ENCODE measurements around the gene SLC25A30. TPM values are rescaled to one million over a fixed set of nuclear protein-coding genes. Genes with fewer than 3 reads are reported as not detected.
"Not testable (repeated sequence)": the region's sequence is repeated elsewhere in the genome, so short reads cannot be mapped to it uniquely, and the experiment has no call there.

Gene SLC25A30
- total RNA-seq, 2 donors from 2014 or later: 32.6 to 38.4 TPM

DNA sequence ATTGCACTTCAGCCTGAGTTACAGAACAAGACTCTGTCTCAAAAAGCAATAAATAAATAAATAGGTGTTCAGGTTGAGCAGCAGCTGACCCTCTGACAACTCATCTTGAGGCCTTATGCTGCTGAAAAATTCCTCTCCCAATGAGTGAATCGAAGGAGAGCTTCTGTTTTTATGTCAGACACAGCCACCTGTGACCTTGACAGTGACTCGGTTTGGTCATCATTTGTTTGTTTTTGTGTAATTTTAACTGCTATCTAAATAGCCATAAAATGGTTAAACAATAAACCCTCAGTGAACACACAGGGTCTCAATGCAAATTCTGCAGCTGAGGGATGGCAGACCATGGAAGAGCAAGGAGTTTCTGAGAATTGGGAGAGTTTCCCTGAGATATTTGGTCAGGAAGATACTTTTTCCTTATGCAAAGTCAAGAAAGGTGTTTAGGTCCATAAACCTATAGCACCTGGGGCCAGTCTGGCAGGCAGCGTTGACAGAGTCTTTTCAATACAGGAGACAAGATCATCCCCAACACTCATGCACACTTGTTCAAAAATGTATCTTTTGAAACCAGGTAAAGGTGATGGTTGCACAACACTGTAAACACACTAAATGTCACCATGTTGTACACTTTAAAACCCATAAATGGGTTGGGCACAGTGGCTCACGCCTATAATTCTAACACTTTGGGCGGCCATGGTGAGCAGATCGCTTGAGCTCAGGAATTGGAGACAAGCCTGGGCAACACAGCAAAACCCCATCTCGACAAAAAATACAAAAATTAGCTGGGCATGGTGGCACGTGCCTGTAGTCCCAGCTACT is 16.6 kb upstream of the SLC25A30 start:
- no peak for TF ChIP-seq CTCF (IDR thresholded peaks at IDR 0.05)
- no peaks in the 10 kb centered on the region for H3K36me3 ChIP-seq
- H3K4me1 ChIP-seq: peaks cover 0 to 3% of the 10 kb centered on the region in 2 donors
- no peaks in the 10 kb centered on the region for H3K27me3 ChIP-seq
- H3K9me3 ChIP-seq: no peaks in the 10 kb centered on the region
- no peak overlapping the region for H3K27ac ChIP-seq
- H3K4me3 ChIP-seq: no peak overlapping the region
- DNase-seq (ENCODE audit: low spot score): no peak

DNA sequence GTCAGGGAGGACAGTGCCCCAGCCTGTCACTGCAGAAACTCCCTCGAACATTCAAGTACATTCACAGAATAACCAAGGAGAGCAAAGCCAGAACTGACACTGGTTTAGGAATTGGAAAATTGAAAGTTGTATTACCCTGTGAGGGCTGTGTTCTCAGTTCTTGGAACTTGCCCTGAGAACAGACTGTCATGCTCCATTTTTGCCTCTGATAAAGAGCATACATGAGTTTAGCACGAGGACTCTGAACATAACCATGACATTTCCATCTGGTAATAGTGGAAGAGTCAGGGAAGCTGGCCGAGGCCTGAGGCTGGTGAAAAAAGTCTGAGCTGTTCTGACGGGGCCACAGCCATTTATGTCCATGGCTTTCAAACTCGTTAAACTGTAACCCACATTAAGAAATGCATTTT is 15.2 kb upstream of the SLC25A30 start:
- H3K9me3 ChIP-seq: no peaks in the 10 kb centered on the region
- no peak for DNase-seq (ENCODE audit: low spot score)
- H3K27me3 ChIP-seq: no peaks in the 10 kb centered on the region
- H3K4me1 ChIP-seq: no peaks in the 10 kb centered on the region
- no peak overlapping the region for H3K4me3 ChIP-seq
- no peaks in the 10 kb centered on the region for H3K36me3 ChIP-seq
- peak overlapping the region; percentile 69 to 78 for H3K27ac ChIP-seq
- no peak for TF ChIP-seq CTCF (IDR thresholded peaks at IDR 0.05)

DNA sequence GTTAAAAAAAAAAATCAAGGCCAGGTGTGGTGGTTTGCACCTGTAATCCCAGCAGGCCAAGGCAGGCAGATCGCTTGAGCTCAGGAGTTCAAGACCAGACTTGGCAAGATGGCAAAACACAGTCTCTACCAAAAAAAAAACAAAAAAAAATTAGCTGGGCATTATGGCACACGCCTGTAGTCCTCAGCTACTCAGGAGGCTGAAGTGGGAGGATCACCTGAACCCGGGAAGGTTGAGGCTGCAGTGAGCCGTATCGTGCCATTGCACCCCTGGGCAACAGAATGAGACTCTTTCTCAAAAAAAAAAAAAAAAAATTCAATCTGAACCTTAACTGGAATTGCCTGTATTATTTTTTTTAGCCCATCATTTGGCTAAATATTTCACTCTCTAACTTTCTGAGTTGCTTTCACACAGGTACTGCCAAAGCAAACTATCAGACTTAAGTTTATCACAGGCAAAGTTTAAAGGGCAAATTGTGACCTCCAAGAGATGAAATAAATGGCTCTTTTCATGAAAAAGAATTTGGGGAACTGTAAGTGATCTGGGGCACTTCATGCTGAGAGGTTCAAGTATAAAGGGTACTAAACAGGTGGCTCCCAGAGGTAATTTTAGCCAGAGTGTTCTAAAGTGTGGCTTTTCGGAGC is 14.7 kb upstream of the SLC25A30 start:
- H3K27me3 ChIP-seq: no peaks in the 10 kb centered on the region
- no peaks in the 10 kb centered on the region for H3K36me3 ChIP-seq
- H3K4me3 ChIP-seq: no peak overlapping the region
- no peak for TF ChIP-seq CTCF (IDR thresholded peaks at IDR 0.05)
- peak overlapping the region; percentile 69 to 78 for H3K27ac ChIP-seq
- no peak for DNase-seq (ENCODE audit: low spot score)
- H3K4me1 ChIP-seq: no peaks in the 10 kb centered on the region
- no peaks in the 10 kb centered on the region for H3K9me3 ChIP-seq

DNA sequence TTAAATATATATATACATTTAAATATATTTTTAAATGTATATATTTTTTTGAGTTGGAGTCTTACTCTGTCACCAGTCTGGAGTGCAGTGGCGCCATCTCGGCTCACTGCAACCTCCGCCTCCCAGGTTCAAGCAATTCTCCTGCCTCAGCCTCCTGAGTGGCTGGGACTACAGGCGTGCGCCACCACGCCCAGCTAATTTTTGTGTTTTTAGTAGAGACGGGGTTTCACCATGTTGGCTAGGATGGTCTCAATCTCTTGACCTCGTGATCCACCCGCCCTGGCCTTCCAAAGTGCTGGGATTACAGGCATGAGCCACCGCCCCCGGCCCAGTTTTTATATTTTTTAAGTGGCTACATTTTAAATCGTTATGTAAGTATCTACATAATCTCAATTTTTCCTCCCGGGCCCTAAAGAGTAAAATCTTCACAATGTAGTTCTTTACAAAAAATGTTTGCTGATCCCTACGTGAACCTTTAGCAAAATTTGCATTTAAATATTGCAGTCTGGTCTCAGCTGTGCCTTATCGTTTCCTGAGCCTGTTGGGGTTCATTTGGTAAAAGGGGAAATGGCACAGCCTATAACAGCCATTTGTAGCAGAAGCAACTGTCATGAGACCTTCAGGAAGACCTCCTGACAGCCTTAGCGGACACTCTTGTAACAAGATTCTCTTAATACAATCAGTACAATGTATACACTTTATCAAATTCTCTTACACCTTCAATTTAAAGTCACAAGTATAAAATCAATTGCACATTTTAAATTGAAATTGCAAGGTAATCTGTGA is 8.1 kb upstream of the SLC25A30 start:
- not testable (repeated sequence) for H3K4me3 ChIP-seq; H3K27me3 ChIP-seq; H3K4me1 ChIP-seq; H3K36me3 ChIP-seq; DNase-seq (ENCODE audit: low spot score); H3K27ac ChIP-seq; H3K9me3 ChIP-seq

GRCh38 chr13:45422731-45423292 is 4.6 kb upstream of the SLC25A30 start:
- Histone ChIP-seq H3K4me1 (no peaks in the 10 kb centered on the region), H3K9me3 (no peaks in the 10 kb centered on the region), H3K27me3 (no peaks in the 10 kb centered on the region), H3K27ac (no peak overlapping the region), H3K36me3 (no peaks in the 10 kb centered on the region), H3K4me3 (no peak overlapping the region)
- no peak for TF ChIP-seq CTCF (IDR thresholded peaks at IDR 0.05)
- DNase-seq (ENCODE audit: low spot score): no peak

DNA sequence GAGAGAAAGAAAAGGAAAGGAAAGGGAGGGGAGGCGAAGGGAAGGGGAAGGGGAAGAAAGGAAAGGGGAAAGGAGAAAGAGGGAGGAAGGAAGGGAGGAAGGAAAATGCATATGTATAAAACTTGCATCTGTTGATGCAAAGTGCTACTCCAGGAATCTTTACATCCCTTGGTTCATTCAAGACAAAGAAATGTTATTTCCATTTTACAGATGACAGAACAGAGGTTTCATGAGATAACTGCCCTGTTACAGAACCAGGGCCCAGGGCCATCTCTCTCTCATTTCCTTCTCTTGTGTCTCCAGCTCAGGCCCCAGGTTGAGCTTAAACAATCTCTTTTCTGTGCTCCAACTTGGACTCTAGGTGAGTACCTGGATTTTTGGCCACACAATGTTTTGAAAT is 1.8 kb upstream of the SLC25A30 start:
- no peak for DNase-seq (ENCODE audit: low spot score)
- no peak overlapping the region for H3K4me3 ChIP-seq
- H3K36me3 ChIP-seq: no peaks in the 10 kb centered on the region
- H3K4me1 ChIP-seq: peaks cover 0 to 16% of the 10 kb centered on the region in 2 donors
- no peak overlapping the region for H3K27ac ChIP-seq
- H3K27me3 ChIP-seq: no peaks in the 10 kb centered on the region
- no peaks in the 10 kb centered on the region for H3K9me3 ChIP-seq
- TF ChIP-seq CTCF (IDR thresholded peaks at IDR 0.05): no peak

DNA sequence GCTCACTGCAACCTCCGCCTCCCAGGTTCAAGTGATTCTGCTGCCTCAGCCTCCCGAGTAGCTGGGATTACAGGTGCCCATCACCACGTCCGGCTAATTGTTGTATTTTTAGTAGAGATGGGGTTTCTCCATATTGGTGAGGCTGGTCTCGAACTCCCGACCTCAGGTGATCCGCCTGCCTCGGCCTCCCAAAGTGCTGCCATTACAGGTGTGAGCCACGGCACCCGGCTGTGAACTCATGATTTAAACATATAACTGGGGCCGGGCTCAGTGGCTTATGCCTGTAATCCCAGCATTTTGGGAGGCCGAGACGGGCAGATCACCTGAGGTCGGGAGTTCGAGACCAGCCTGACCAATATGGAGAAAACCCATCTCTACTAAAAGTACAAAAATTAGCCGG is 1.2 kb upstream of the SLC25A30 start:
- H3K9me3 ChIP-seq; H3K27ac ChIP-seq; H3K27me3 ChIP-seq; DNase-seq (ENCODE audit: low spot score); H3K4me3 ChIP-seq; H3K36me3 ChIP-seq: not testable (repeated sequence)
- H3K4me1 ChIP-seq: peaks cover 0 to 21% of the 10 kb centered on the region in 2 donors
